Stimulated activated CD4-positive, alpha-beta T cell treated with anti-CD3 and anti-CD28 coated beads, Interleukin-12 subunit alpha, Interleukin-12 subunit beta, amount 100 ng/mL, for 24 hours (primary cell): Measurements from ENCODE around the gene PPIB.
"Not testable (repeated sequence)": the region's sequence is repeated elsewhere in the genome, so short reads cannot be mapped to it uniquely, and the experiment has no call there.

Source experiments
- DNase-seq, 2 experiments: peaks; one replicate each; pipeline ENCODE4 v3.0.0-alpha.2; 2020; ENCODE audit warnings: low read depth in 2 of 2

The PPIB gene

DNA sequence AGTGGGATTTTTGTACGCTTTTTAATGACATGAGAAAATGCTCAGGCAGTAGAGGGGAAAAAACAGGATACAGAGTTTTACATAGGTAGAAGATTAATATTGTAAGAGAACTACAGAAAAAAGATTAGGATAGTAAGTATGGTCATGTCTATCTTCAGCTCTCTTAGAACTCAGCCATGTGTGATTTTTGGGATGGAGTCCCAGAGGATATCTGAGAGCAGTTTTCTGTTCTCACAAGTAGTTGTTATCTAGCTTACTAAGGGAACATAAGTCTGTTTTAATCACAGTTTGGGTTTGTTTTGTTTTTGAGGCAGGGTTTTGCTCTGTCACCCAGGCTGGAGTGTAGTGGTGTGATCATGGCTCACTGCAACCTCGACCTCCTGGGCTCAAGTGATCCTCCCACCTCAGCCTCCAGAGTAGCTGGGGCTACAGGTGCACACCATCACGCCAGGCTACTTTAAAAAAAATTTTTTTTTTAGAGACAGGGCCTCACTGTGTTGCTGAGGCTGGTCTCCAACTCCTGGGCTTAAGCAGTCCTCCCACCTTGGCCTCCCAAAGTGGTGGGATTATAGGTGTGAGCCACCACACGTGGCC is 52.6 kb downstream of the PPIB start:
- DNase-seq = not testable (repeated sequence)

DNA sequence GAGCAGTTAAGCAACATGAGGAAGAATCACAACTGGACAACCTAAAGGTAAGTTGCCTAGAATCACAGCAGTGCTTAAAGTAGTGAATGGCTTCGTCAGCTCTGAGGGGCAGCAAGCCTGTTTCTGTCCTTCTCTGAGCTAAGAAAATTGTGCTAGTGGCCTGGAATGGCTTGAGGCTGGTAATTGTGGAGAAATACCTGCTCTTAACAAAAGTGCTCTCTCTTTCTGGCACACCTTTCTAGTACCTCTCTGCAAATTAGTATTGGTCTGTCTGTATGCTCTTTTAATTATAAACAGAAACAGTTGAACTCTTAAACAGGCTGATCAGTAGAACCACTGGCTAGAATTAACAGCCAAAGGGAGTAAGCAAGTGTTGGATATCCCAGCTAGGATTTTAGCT is 55.5 kb downstream of the PPIB start:
- no peak for DNase-seq
